NB4 (cell line): Measurements from ENCODE around the gene ADAM23.

Experiments
- CTCF ChIP-seq: IDR thresholded peaks from one replicate; pipeline ENCODE4 v1.5.1; 2012; ENCODE audit warnings: low read depth, low read length
- MYC ChIP-seq: IDR thresholded peaks from 2 replicates; pipeline ENCODE4 v1.6.1; 2011; ENCODE audit warnings: low read depth, low read length
- POLR2A ChIP-seq: IDR thresholded peaks from 2 replicates; pipeline ENCODE4 v1.6.1; 2011; ENCODE audit warnings: mild to moderate bottlenecking; ENCODE audit not compliant: insufficient read length; ENCODE audit errors: extremely low read depth
- TF ChIP-seq, protein P1 (sequence below): IDR thresholded peaks from 2 replicates; pipeline ENCODE4 v1.6.1; 2011; ENCODE audit warnings: low read depth, low read length

DNA sequence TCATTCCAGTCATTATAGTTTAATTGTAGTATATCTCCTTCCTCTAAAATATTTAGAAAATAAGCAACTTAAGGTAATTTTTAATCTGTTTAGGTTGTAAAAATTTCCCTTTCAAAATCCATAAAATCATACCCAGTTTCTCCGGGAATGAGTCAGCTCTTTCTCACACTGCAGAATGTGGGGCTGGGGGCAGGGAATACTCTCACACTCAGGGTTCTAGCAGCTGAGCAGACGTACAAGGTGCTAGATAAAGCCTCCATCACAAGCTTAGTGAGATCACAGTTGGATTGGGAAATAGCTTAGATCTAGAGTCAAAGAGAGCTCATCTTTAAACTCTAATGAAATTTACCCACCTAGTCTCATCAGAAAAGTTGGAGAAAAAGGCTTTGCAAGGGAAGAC lies 119.0 kb downstream of the ADAM23 start:
- TF ChIP-seq CTCF (no peak), POLR2A (no peak), MYC (no peak)
- TF ChIP-seq, protein P1, sequence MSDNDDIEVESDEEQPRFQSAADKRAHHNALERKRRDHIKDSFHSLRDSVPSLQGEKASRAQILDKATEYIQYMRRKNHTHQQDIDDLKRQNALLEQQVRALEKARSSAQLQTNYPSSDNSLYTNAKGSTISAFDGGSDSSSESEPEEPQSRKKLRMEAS: no peak
